Heart right ventricle (tissue), 16 donors: ENCODE results near the gene GALT. TPM values are rescaled to one million over a fixed set of nuclear protein-coding genes. Genes with fewer than 3 reads are reported as not detected.

Experiments
- ATAC-seq, 8 donors: fragments of 200-7000 bp; cut with Tn5 transposase; one replicate each; pipeline ENCODE4 v1.9.1; 2020; ENCODE audit warnings: mild to moderate bottlenecking in 8 of 8, moderate library complexity in 8 of 8, moderate number of reproducible peaks in 1 of 8
- DNase-seq, 2 donors: peaks; one replicate each; pipeline ENCODE4 v3.0.0-alpha.2; 2020
- H3K27ac ChIP-seq, 10 donors: fragments of 200-600 bp; sonication (generic) in 2 of 10; one replicate each; pipeline versions ENCODE4 v1.5.0 to v1.8.0; 2020 to 2022; ENCODE audit warnings: mild to moderate bottlenecking in 3 of 10
- H3K27me3 ChIP-seq, 7 donors: fragments of 200-600 bp; one replicate each; pipeline ENCODE4 v1.8.0; 2021 to 2022; ENCODE audit warnings: mild to moderate bottlenecking in 2 of 7
- H3K36me3 ChIP-seq, 9 donors: fragments of 200-600 bp; sonication (generic) in 1 of 9; one replicate each; pipeline versions ENCODE4 v1.5.0 to v1.8.0; 2020 to 2022; ENCODE audit warnings: mild to moderate bottlenecking in 2 of 9
- H3K4me1 ChIP-seq, 9 donors: fragments of 200-600 bp; sonication (generic) in 1 of 9; one replicate each; pipeline versions ENCODE4 v1.5.0 to v1.8.0; 2020 to 2022; ENCODE audit warnings: mild to moderate bottlenecking in 4 of 9
- H3K4me3 ChIP-seq, 10 donors: fragments of 200-600 bp; sonication (generic) in 2 of 10; one replicate each; pipeline versions ENCODE4 v1.5.0 to v1.8.0; 2020 to 2022; ENCODE audit warnings: mild to moderate bottlenecking in 7 of 10, moderate library complexity in 2 of 10
- H3K9me3 ChIP-seq, 11 donors: fragments of 200-600 bp in 10 of 11; sonication (generic) in 2 of 11; one replicate each; pipeline versions ENCODE4 v1.5.0 to v1.8.0; 2013 to 2022; ENCODE audit warnings: mild to moderate bottlenecking in 2 of 11, control low read depth in 1 of 11, moderate library complexity in 1 of 11
- WGBS, 2 donors: extraction: QIAGEN DNeasy Blood & Tissue Kit; methylation state at CpG; one replicate each; pipeline ENCODE4 v1.1.7; 2013; ENCODE audit warnings: inconsistent platforms in 1 of 2; 5-methylcytosine and 5-hydroxymethylcytosine counted together
- intact Hi-C, 10 donors: fragments of 100-400 bp; cut with DNase I; formaldehyde crosslinking; loops; one replicate each; pipeline versions ENCODE4 v1.11.1 to v1.14.2; 2022
- polyA plus RNA-seq, 2 donors: library from polyadenylated mRNA; stranded (reverse); fragments of 200-250 nt; gene quantifications; one replicate each; pipeline ENCODE4 v1.2.3, GENCODE V29; 2013
- total RNA-seq, 10 donors: library from RNA; stranded (reverse); fragmentation: NEBNext Ultra II Directional in 3 of 10; extraction: Animal tissue kit (Norgen Biotek cat#: 25700) in 3 of 10; gene quantifications; one replicate each; pipeline versions ENCODE4 v1.2.1 to v1.2.4, GENCODE V29; 2021 to 2023
- TF ChIP-seq, protein P1 (sequence below), 9 donors: fragments of 200-600 bp; sonication (generic) in 2 of 9; IDR thresholded peaks; one replicate each; pipeline versions ENCODE4 v1.5.0 to v1.8.0; 2021 to 2022; ENCODE audit warnings: antibody characterized with exemption in 9 of 9, mild to moderate bottlenecking in 5 of 9, moderate library complexity in 1 of 9
- donor health status: Arrhythmogenic right ventricular cardiomyopathy.
- donor health status: ischemic (EF 13 %, LVEDD 7.1; RV severe dilation, severe dysfunction).
- donor health status: healthy with polysubstance abuse.
- donor health status: DM: no; HTN: yes; CAD: no.
- donor health status: DM: no; HTN: no; CAD: no.
- donor health status: ischemic (EF 25% LVEDD 6.9; RV normal size, moderate dysfunction).
- donor health status: ischemic (EF 25% LVEDD 5.7; RV mildly dilated, moderate dysfunction).
- donor health status: healthy.
- donor health status: DM: yes; HTN: yes; CAD: no.
- donor health status: Ischemic cardiomyopathy.
- donor health status: ischemic (EF 35%, LVEDD 5.7; RV mildly dilated, moderate dysfunction).
- donor health status: nonischemic (EF 11% LVEDD 7.7; RV severe dilation, severe dysfunction).
- donor health status: DM: yes; HTN: yes; CAD: no.
- donor health status: PGD.
- donor health status: ischemic (EF 29% LVEDD 5.4; RV normal size, mild dysfunction).
- donor health status: nonischemic (EF 23%, LVEDD 6.1; RV moderate dilation, normal function).

GALT gene
- total and polyA plus RNA-seq, 12 donors, result 20.8 to 82.2 (median 44.2) TPM

DNA sequence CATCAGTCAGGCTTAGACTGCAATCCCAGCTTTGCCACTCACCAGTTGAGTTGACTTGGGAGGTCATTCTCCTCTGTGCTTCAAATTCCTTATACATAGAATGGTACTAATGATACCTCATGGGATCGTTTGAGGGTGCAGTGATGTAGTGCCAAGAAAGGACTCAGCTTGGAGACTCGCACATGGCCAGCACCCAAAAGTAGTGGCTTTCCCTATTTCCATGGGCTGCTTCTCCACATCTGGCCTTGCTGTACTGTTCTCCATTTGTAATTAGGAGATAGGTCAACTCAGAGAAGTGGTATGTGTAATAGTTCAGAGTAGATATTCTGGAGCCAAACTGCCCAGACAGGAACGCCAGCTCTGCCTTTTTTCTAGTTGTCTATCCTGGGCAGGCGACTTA is 39.1 kb downstream of the GALT start:
- WGBS, 2 donors, result 78 to 84% methylated on average over 4 of the region's 4 CpGs
- Histone ChIP-seq H3K36me3 (peaks cover 0 to 7% (median 0%) of the 10 kb centered on the region in 9 donors), H3K4me1 (peaks cover 0 to 32% (median 0%) of the 10 kb centered on the region in 9 donors), H3K27me3 (no peaks in the 10 kb centered on the region), H3K27ac (peak overlapping the region in 1 of 10 donors; percentile 38), H3K9me3 (no peaks in the 10 kb centered on the region), H3K4me3 (no peak overlapping the region)
- TF ChIP-seq, protein P1, sequence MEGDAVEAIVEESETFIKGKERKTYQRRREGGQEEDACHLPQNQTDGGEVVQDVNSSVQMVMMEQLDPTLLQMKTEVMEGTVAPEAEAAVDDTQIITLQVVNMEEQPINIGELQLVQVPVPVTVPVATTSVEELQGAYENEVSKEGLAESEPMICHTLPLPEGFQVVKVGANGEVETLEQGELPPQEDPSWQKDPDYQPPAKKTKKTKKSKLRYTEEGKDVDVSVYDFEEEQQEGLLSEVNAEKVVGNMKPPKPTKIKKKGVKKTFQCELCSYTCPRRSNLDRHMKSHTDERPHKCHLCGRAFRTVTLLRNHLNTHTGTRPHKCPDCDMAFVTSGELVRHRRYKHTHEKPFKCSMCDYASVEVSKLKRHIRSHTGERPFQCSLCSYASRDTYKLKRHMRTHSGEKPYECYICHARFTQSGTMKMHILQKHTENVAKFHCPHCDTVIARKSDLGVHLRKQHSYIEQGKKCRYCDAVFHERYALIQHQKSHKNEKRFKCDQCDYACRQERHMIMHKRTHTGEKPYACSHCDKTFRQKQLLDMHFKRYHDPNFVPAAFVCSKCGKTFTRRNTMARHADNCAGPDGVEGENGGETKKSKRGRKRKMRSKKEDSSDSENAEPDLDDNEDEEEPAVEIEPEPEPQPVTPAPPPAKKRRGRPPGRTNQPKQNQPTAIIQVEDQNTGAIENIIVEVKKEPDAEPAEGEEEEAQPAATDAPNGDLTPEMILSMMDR (IDR thresholded peaks at IDR 0.05), result no peak
- DNase-seq, result no peak
- no peak for ATAC-seq
- intact Hi-C loops, result no loop called here

DNA sequence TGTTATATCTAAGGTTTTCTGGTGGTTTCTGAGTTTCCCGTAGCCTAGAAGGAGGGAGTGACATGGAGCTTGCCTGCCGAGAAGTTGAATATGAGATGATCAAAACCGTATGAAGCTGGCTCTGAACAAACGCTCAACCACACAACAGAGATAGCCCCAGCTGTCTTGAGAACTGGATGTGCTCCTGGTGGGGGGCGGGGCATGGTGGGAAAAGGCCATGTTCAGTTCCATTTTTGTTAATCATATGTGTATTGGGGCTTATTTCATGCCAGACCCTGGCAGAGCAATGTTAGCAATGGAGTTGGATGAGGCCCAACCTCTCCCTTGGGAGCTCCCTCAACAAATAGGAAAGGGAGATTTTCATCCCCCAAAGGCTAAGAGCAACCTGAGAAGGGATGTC is 39.8 kb downstream of the GALT start:
- ATAC-seq (peak in 3 of 8 donors; percentile 43 to 53 (median 45)), DNase-seq (peak in 1 of 2 donors; percentile 21)
- H3K36me3 ChIP-seq, result peaks cover 0 to 7% (median 0%) of the 10 kb centered on the region in 9 donors
- 76 to 84% methylated on average over 5 of the region's 5 CpGs for WGBS, 2 donors
- no peaks in the 10 kb centered on the region for H3K27me3 ChIP-seq
- H3K4me3 ChIP-seq, result no peak overlapping the region
- TF ChIP-seq, protein P1 (IDR thresholded peaks at IDR 0.05), result no peak
- intact Hi-C loops, result no loop called here
- H3K9me3 ChIP-seq, result no peaks in the 10 kb centered on the region
- H3K4me1 ChIP-seq, result peaks cover 0 to 38% (median 0%) of the 10 kb centered on the region in 9 donors
- H3K27ac ChIP-seq, result peak overlapping the region in 1 of 10 donors; percentile 38

DNA sequence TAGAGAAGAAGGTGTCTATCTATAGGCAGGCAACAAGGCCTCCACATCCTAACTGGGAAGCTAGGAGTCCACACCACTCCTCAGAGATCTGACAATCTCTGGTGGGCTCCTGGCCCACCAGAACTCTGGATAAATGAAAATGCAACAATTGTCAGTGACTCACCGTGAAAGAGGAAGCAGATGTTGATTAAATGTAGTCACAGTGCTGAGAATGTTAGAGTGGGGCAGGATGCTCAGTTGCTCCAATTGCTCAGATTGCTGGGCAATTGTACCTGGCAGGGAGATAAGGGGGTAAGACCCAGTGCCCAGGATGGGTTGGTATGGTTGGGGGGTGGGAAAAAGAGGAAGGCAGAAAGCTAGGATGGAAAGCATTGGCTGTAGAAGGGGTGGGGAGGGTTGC is 40.3 kb downstream of the GALT start:
- H3K36me3 ChIP-seq, result peaks cover 0 to 2% (median 0%) of the 10 kb centered on the region in 9 donors
- no peaks in the 10 kb centered on the region for H3K9me3 ChIP-seq
- intact Hi-C loops, result no loop called here
- DNase-seq (no peak), ATAC-seq (no peak)
- H3K4me3 ChIP-seq, result no peak overlapping the region
- H3K27me3 ChIP-seq, result no peaks in the 10 kb centered on the region
- H3K27ac ChIP-seq, result peak overlapping the region in 1 of 10 donors; percentile 12
- 51 to 55% methylated on average over 1 of the region's 1 CpG for WGBS, 2 donors
- H3K4me1 ChIP-seq, result peaks cover 0 to 40% (median 0%) of the 10 kb centered on the region in 9 donors
- TF ChIP-seq, protein P1 (IDR thresholded peaks at IDR 0.05), result no peak

DNA sequence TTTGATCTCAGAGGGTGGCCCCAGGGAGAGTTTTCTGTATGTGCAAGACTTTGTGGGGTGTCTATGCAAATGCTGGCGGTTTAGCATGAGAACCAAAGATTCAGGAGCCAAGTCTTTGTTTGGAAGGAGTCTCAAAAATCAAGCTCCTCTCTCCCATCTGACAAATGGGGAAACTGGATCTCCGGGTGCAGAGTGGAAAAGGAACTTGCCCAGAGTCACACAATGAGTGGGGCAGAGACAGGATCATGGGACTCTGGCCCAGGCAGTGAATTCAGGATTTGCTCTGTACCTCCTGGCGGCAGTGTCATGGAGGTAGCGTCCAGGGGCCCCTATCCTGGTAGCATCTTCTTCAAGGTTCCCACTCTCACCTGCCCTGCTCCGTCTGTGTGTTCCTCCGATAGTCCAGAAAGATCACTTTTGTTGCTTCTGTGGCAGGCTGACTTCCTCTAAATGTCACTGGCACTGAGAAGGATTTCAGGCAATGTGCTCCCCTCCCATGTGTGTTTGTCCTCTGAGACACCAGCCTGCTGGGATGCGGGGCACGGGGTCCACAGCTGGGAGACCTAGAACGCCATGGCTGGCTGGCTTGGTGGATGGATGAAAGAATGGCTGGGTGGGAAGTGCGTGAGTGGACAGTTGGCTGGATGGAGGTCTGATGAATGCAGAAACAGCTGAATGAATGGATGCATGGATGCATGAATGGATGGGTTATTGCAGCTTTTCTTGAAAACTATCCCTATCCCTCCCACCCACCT is 41.0 kb downstream of the GALT start:
- DNase-seq (no peak), ATAC-seq (no peak)
- Histone ChIP-seq H3K36me3 (no peaks in the 10 kb centered on the region), H3K4me3 (no peak overlapping the region), H3K27ac (no peak overlapping the region), H3K27me3 (no peaks in the 10 kb centered on the region), H3K4me1 (peaks cover 0 to 43% (median 0%) of the 10 kb centered on the region in 9 donors), H3K9me3 (no peaks in the 10 kb centered on the region)
- TF ChIP-seq, protein P1 (IDR thresholded peaks at IDR 0.05), result no peak
- WGBS, 2 donors, result 91 to 93% methylated on average over 10 of the region's 10 CpGs
- intact Hi-C loops, result no loop called here
